Thyroid gland (tissue), 4 donors: ENCODE data around the gene CAMTA1. TPM values are rescaled to one million over a fixed set of nuclear protein-coding genes. Genes with fewer than 3 reads are reported as not detected.

Source experiments
- DNase-seq, 2 donors: peaks; one replicate each; pipeline ENCODE4 v3.0.0-alpha.2; 2019
- H3K27ac ChIP-seq, 3 donors: fragments of 200-600 bp; sonication (generic); 1 replicate in 2 of 3; 2 replicates in 1 of 3; pipeline ENCODE4 v1.5.1; 2016 to 2019; ENCODE audit warnings: mild to moderate bottlenecking in 1 of 3, moderate library complexity in 1 of 3
- H3K27me3 ChIP-seq: fragments of 200-600 bp; sonication (generic); one replicate; pipeline ENCODE4 v1.5.1; 2019
- H3K36me3 ChIP-seq, 2 donors: fragments of 200-600 bp; sonication (generic); one replicate each; pipeline ENCODE4 v1.5.1; 2016 to 2019
- H3K4me1 ChIP-seq, 2 donors: fragments of 200-600 bp; sonication (generic); one replicate each; pipeline ENCODE4 v1.5.1; 2017 to 2019
- H3K4me3 ChIP-seq, 3 donors: fragments of 200-600 bp; sonication (generic); replicated peaks in 1 of 3; 1 replicate in 2 of 3; 2 replicates in 1 of 3; pipeline ENCODE4 v1.5.1; 2016; ENCODE audit warnings: mild to moderate bottlenecking in 1 of 3
- H3K9me3 ChIP-seq: fragments of 200-600 bp; sonication (generic); one replicate; pipeline ENCODE4 v1.5.1; 2017
- CTCF ChIP-seq, 6 experiments: fragments of 200-600 bp in 3 of 6; fragments of 450-650 bp in 3 of 6; sonication (generic) in 3 of 6; IDR thresholded peaks; one replicate each; pipeline ENCODE4 v1.5.1; 2016 to 2019; ENCODE audit warnings: antibody characterized with exemption in 6 of 6, mild to moderate bottlenecking in 2 of 6, inconsistent platforms in 1 of 6, moderate library complexity in 1 of 6
- POLR2A ChIP-seq, 2 donors: fragments of 450-650 bp; IDR thresholded peaks; one replicate each; pipeline ENCODE4 v1.6.1; 2017; ENCODE audit warnings: antibody characterized with exemption in 2 of 2, mild to moderate bottlenecking in 2 of 2, moderate library complexity in 1 of 2
- WGBS, 2 donors: methylation state at CpG; one replicate each; pipeline ENCODE4 v1.1.5; 2017; 5-methylcytosine and 5-hydroxymethylcytosine counted together
- intact Hi-C: fragments of 100-400 bp; cut with DNase I; formaldehyde crosslinking; loops from one replicate; pipeline ENCODE4 v1.15.1; 2023
- total RNA-seq, 4 donors: library from RNA; depleted of rRNA; stranded (reverse); fragments of >200 nt; gene quantifications; one replicate each; pipeline ENCODE4 v1.2.3, GENCODE V29; 2016

The CAMTA1 gene
- total RNA-seq, 4 donors from 2014 or later: 63.9 to 124 (median 101) TPM

GRCh38 chr1:7550261-7550865 is 765.1 kb downstream of the CAMTA1 start:
- TF ChIP-seq CTCF (IDR thresholded peaks at IDR 0.05) (no peak), POLR2A (IDR thresholded peaks at IDR 0.05) (no peak)
- Histone ChIP-seq H3K36me3 (no peaks in the 10 kb centered on the region), H3K27me3 (no peaks in the 10 kb centered on the region), H3K4me3 (no peak overlapping the region), H3K4me1 (peaks cover 7 to 40% of the 10 kb centered on the region in 2 donors), H3K27ac (no peak overlapping the region), H3K9me3 (no peaks in the 10 kb centered on the region)
- intact Hi-C loops: no loop called here
- 71% methylated on average over 8 of the region's 8 CpGs for WGBS, 2 donors
- DNase-seq: no peak

- no peak overlapping the region for H3K4me3 ChIP-seq
- no peaks in the 10 kb centered on the region for H3K36me3 ChIP-seq
- no peaks in the 10 kb centered on the region for H3K9me3 ChIP-seq
- intact Hi-C loops: no loop called here
- H3K27me3 ChIP-seq: no peaks in the 10 kb centered on the region
- DNase-seq: no peak
- TF ChIP-seq CTCF (IDR thresholded peaks at IDR 0.05): no peak
- no peak for TF ChIP-seq POLR2A (IDR thresholded peaks at IDR 0.05)
- H3K27ac ChIP-seq: no peak overlapping the region
- H3K4me1 ChIP-seq: peaks cover 7 to 40% of the 10 kb centered on the region in 2 donors
- 72% methylated on average over 6 of the region's 6 CpGs for WGBS, 2 donors
Measured at GRCh38 chr1:7550981-7551380, 765.7 kb downstream of the CAMTA1 start.

GRCh38 chr1:7551442-7551841 is 766.2 kb downstream of the CAMTA1 start:
- no peak for DNase-seq
- peaks cover 7 to 40% of the 10 kb centered on the region in 2 donors for H3K4me1 ChIP-seq
- no peaks in the 10 kb centered on the region for H3K27me3 ChIP-seq
- H3K4me3 ChIP-seq: no peak overlapping the region
- H3K9me3 ChIP-seq: no peaks in the 10 kb centered on the region
- WGBS, 2 donors: 50 to 54% methylated on average over 7 to 8 of the region's 8 CpGs
- H3K27ac ChIP-seq: peak overlapping the region in 1 of 3 donors; percentile 46
- intact Hi-C loops: no loop called here
- no peaks in the 10 kb centered on the region for H3K36me3 ChIP-seq
- TF ChIP-seq POLR2A (IDR thresholded peaks at IDR 0.05) (no peak), CTCF (IDR thresholded peaks at IDR 0.05) (no peak)

- peak; percentile 47 to 62 for DNase-seq
Measured at GRCh38 chr1:7552402-7552801, 767.1 kb downstream of the CAMTA1 start.

More at GRCh38 chr1:7552402-7552801, 767.1 kb downstream of the CAMTA1 start:
- H3K4me3 ChIP-seq: no peak overlapping the region
- no peaks in the 10 kb centered on the region for H3K36me3 ChIP-seq
- 14 to 36% methylated on average over 4 to 5 of the region's 9 CpGs for WGBS, 2 donors
- intact Hi-C loops: no loop called here
- peak overlapping the region in 2 of 3 donors; percentile 3 to 46 for H3K27ac ChIP-seq
- TF ChIP-seq POLR2A (IDR thresholded peaks at IDR 0.05) (no peak), CTCF (IDR thresholded peaks at IDR 0.05) (no peak)
- H3K4me1 ChIP-seq: peaks cover 7 to 40% of the 10 kb centered on the region in 2 donors
- H3K9me3 ChIP-seq: no peaks in the 10 kb centered on the region
- no peaks in the 10 kb centered on the region for H3K27me3 ChIP-seq
